ENCODE results near the gene TNFAIP8L2.

TNFAIP8L2 gene

DNA sequence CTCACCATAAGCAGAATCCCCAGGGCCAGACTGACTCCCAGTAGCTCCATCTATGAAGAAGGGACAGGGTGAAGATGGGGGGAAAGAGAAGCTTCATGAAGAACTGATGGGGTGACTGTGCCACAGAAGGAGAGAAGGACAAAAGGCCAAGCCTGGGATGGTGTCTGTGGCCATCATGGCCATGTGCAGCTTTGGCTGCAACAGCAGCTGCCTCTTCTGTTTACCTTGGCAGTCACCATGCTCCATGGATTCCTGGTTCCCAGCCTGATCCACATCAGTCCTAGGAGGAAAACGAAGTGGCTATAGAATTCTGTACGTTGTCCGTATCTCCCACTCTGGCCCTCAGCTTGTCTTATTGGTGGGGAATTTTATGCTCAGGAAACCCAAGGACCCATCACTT is 22.1 kb upstream of the TNFAIP8L2 start:
- no peak overlapping the region for H2AFZ ChIP-seq (ENCODE audit: low read length, unreplicated experiment)
- H3K4me3 ChIP-seq (ENCODE audit: low read depth, low read length), result no peak overlapping the region
- no peaks in the 10 kb centered on the region for H3K36me3 ChIP-seq (ENCODE audit: insufficient read depth, low read length)
- peaks cover 6% of the 10 kb centered on the region for H3K4me1 ChIP-seq (ENCODE audit: control insufficient read depth, insufficient read depth, low read length, unreplicated experiment)
- peaks cover 25% of the 10 kb centered on the region for H3K27me3 ChIP-seq (ENCODE audit: insufficient read depth, low read length)
- no peaks in the 10 kb centered on the region for H3K79me2 ChIP-seq (ENCODE audit: control insufficient read depth, insufficient read depth, low read length, unreplicated experiment)
- H3K27ac ChIP-seq (ENCODE audit: low read depth, low read length), result no peak overlapping the region

DNA sequence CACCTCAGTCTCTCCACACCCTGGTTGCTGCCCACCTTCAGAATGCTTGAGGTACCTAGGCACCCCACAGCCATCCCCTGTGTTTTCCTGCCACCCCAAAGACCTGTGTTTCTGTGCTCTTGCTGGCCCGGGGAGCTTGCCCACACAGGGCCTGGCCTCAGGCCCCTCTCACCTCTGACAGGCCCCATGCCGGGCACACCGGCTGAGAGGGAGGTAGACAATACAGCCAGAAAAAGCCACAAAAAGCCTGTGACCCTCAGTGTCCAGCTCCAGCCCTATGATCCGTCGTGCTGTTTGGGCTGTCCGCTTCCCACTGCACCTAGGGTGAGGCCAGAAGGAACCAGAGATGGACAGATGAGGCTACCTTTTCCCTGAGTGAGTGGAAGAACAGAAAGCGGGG is 21.5 kb upstream of the TNFAIP8L2 start:
- H3K36me3 ChIP-seq (ENCODE audit: insufficient read depth, low read length), result no peaks in the 10 kb centered on the region
- peaks cover 25% of the 10 kb centered on the region for H3K27me3 ChIP-seq (ENCODE audit: insufficient read depth, low read length)
- H3K4me1 ChIP-seq (ENCODE audit: control insufficient read depth, insufficient read depth, low read length, unreplicated experiment), result peaks cover 6% of the 10 kb centered on the region
- no peak overlapping the region for H3K4me3 ChIP-seq (ENCODE audit: low read depth, low read length)
- no peak overlapping the region for H3K27ac ChIP-seq (ENCODE audit: low read depth, low read length)
- H3K79me2 ChIP-seq (ENCODE audit: control insufficient read depth, insufficient read depth, low read length, unreplicated experiment), result no peaks in the 10 kb centered on the region
- no peak overlapping the region for H2AFZ ChIP-seq (ENCODE audit: low read length, unreplicated experiment)

DNA sequence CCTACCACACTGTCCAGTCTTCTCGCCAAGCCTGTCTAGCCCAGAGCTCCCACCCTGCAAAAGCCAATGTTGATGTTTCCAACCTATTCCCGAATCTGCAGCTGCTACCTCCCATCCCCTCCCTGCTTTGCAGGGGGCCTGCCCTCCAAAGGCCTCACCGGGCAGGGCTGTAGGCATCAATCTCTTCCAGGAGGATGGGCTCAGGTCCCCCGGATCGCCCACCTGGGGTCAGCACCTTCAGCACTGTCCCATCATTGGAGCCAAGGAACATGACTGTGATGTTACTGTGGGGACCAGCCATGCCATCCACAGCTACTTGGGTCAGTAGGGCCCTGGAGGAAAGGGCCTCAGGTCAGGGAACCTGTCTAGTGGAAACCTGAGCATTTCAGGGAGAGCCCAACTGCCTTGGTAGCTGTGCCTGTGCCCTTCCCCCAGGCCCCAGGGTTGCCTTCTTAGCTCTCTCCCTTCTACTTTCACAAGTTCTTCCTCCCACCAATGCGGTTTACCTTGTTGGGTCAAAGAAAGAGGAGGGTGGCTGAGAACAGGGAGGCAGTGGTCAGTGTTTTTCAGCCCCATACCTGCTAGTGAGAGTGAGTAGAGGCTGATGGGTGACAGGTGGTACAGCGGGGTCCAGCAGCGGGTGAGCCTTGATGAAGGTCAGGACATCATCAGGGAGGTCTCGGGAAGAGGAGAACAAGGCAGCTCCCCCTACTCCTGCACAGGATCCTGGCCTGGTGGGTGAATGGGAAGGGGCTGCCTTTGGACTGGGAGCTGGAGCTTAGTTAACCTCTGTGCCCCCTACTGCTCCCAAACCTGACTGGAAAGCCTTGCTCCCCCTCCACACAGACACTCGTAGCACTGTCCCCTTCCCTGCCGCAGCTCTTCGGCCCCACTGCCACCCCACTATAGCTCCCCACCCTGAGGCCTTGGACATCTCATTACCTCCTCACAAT is 20.7 kb upstream of the TNFAIP8L2 start:
- Histone ChIP-seq H3K4me3 (ENCODE audit: low read depth, low read length) (no peak overlapping the region), H3K36me3 (ENCODE audit: insufficient read depth, low read length) (no peaks in the 10 kb centered on the region), H3K27ac (ENCODE audit: low read depth, low read length) (no peak overlapping the region), H3K27me3 (ENCODE audit: insufficient read depth, low read length) (peaks cover 21% of the 10 kb centered on the region), H3K79me2 (ENCODE audit: control insufficient read depth, insufficient read depth, low read length, unreplicated experiment) (no peaks in the 10 kb centered on the region), H3K4me1 (ENCODE audit: control insufficient read depth, insufficient read depth, low read length, unreplicated experiment) (peaks cover 6% of the 10 kb centered on the region), H2AFZ (ENCODE audit: low read length, unreplicated experiment) (no peak overlapping the region)

DNA sequence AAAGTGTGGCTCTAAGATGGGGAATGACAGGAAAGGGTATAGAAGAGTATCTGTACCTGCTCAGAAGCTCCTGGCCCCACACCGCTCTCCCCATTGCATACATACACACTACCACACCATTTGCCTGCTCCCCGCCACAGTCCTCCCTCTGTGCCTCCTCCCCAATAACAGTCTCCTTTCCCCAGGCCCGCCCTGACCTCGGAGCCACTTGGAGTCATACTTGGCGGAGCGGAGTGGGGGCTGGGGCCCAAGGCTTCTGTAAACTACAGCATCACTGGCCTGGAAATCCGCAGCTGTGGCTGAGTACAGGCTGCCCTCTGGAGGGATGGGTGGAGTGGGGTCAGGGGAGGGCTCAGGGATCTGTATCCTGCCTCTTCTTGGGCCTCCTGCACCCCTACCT is 18.7 kb upstream of the TNFAIP8L2 start:
- H3K4me3 ChIP-seq (ENCODE audit: low read depth, low read length), result no peak overlapping the region
- no peaks in the 10 kb centered on the region for H3K4me1 ChIP-seq (ENCODE audit: control insufficient read depth, insufficient read depth, low read length, unreplicated experiment)
- no peaks in the 10 kb centered on the region for H3K36me3 ChIP-seq (ENCODE audit: insufficient read depth, low read length)
- no peak overlapping the region for H2AFZ ChIP-seq (ENCODE audit: low read length, unreplicated experiment)
- no peak overlapping the region for H3K27ac ChIP-seq (ENCODE audit: low read depth, low read length)
- 0 out of 2 replicates have a peak, but pooled peaks cover under 1% of the 10 kb centered on the region for H3K27me3 ChIP-seq (ENCODE audit: insufficient read depth, low read length)
- no peaks in the 10 kb centered on the region for H3K79me2 ChIP-seq (ENCODE audit: control insufficient read depth, insufficient read depth, low read length, unreplicated experiment)

DNA sequence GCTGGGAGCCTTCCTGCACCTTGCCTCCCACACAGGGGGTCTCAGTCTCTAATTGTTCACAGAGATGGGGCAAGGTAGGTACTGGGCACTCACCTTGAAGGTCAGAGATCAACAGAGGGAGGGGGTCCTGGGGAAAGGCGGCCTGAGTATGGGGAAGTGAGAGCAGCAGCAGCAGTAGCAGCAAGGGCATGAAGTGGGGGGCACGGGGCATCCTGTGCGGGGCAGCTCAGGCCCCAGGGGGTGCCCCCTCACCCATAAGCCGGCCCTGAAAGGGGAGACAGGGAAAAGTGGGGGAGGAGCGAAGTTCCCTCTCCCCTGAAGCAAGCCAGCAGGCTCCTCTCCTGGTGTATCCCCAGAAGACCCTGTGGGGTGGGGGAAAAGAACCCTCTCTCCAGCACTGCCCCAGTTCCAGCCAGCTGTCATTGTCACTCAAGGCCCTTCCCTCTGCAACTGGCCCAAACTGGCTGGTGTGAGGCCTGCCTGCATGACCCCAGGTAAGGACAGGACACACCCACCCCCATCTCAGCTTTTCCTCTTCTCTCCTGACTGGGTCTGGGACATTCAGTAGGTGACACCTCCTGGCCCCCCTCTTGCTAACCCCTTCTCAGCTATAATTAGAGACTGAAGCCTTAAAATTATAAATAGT is 13.9 kb upstream of the TNFAIP8L2 start:
- Histone ChIP-seq H3K79me2 (ENCODE audit: control insufficient read depth, insufficient read depth, low read length, unreplicated experiment) (no peaks in the 10 kb centered on the region), H3K27ac (ENCODE audit: low read depth, low read length) (no peak overlapping the region), H3K4me1 (ENCODE audit: control insufficient read depth, insufficient read depth, low read length, unreplicated experiment) (peaks cover 8% of the 10 kb centered on the region), H3K27me3 (ENCODE audit: insufficient read depth, low read length) (peaks cover 14% of the 10 kb centered on the region), H3K36me3 (ENCODE audit: insufficient read depth, low read length) (no peaks in the 10 kb centered on the region), H2AFZ (ENCODE audit: low read length, unreplicated experiment) (no peak overlapping the region), H3K4me3 (ENCODE audit: low read depth, low read length) (no peak overlapping the region)

DNA sequence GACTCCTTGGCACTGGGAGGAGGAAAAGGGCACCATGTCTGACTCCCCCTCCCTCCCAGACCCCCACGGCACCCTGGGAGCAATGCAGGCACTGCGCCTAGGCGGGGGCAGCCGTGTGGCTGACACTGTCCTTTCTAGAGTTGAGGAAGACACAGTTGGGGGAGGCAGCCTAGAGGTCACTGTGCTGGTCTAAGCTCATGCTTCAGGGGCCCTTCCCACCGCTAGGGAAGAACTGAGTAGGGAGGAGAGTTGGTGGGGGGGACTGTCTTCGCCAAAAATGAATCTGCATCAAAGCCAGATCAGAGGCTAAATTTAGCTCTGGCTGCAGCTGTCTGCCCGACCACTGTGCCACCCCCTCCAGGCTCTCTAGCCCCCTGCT is 13.4 kb upstream of the TNFAIP8L2 start:
- Histone ChIP-seq H3K4me1 (ENCODE audit: control insufficient read depth, insufficient read depth, low read length, unreplicated experiment) (peaks cover 8% of the 10 kb centered on the region), H2AFZ (ENCODE audit: low read length, unreplicated experiment) (no peak overlapping the region), H3K4me3 (ENCODE audit: low read depth, low read length) (no peak overlapping the region), H3K27ac (ENCODE audit: low read depth, low read length) (no peak overlapping the region), H3K27me3 (ENCODE audit: insufficient read depth, low read length) (peaks cover 14% of the 10 kb centered on the region), H3K36me3 (ENCODE audit: insufficient read depth, low read length) (no peaks in the 10 kb centered on the region), H3K79me2 (ENCODE audit: control insufficient read depth, insufficient read depth, low read length, unreplicated experiment) (no peaks in the 10 kb centered on the region)

DNA sequence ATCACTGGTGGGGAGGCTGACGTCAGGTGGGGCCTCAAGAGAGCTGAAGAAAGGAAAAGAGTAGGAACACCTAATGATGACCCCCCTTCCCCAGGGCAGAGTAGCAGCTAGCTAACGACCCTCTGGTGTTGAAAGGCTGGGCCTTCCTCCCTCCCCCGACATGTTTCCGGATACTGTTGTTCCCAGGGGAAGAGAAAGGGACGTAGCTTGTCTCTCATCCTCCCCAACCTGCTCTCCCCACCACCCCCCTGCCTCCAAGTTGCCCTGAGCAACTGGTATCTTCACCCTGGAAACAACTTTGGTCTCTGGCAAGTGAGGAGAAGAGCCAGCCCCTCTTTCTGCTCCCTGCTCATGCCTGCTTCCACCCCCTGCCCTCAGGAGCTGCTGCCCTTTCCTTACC is 12.5 kb upstream of the TNFAIP8L2 start:
- no peak overlapping the region for H3K27ac ChIP-seq (ENCODE audit: low read depth, low read length)
- H3K4me1 ChIP-seq (ENCODE audit: control insufficient read depth, insufficient read depth, low read length, unreplicated experiment), result peaks cover 8% of the 10 kb centered on the region
- H2AFZ ChIP-seq (ENCODE audit: low read length, unreplicated experiment), result no peak overlapping the region
- no peak overlapping the region for H3K4me3 ChIP-seq (ENCODE audit: low read depth, low read length)
- no peaks in the 10 kb centered on the region for H3K36me3 ChIP-seq (ENCODE audit: insufficient read depth, low read length)
- peaks cover 14% of the 10 kb centered on the region for H3K27me3 ChIP-seq (ENCODE audit: insufficient read depth, low read length)
- no peaks in the 10 kb centered on the region for H3K79me2 ChIP-seq (ENCODE audit: control insufficient read depth, insufficient read depth, low read length, unreplicated experiment)

DNA sequence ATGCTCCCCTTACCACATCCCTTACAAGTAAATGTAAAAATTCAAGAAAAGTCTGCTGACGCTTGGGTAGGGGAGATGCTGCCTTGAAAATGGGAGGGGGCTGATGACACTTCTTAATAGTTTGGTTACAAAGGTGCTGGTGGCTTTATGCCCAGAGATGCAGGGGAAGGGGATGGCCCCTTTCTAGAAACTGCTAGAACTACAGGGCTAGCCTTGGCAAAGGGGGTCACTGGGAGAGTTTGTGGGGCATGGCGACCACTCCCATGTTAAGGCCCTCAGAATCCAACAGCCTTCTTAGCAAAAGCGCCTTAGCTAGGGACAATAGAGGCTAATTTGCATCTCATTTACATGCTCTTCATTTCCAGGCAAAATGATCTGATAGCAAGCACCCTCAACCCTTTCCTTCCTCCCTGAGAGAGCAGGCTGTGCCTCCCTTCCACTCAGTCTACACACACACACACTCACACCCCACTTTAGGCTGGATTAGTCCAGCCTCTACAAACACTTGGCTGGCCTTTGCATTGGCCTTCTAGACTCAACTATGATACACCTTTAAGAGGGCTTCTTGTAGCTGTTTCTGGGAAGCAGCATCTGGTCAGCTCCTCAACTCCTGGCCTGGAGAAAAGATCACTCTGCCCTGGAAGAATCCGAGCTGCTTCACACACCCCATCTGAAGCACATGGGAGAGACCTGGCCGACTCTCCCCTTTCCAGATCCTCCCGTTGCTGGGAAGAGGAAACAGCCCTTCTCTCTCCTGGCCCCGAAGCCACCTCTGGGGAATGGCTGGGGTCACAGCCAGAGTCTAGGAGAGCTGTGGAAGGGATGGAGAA is 11.8 kb upstream of the TNFAIP8L2 start:
- H3K36me3 ChIP-seq (ENCODE audit: insufficient read depth, low read length), result no peaks in the 10 kb centered on the region
- H2AFZ ChIP-seq (ENCODE audit: low read length, unreplicated experiment), result no peak overlapping the region
- peaks cover 14% of the 10 kb centered on the region for H3K27me3 ChIP-seq (ENCODE audit: insufficient read depth, low read length)
- no peaks in the 10 kb centered on the region for H3K79me2 ChIP-seq (ENCODE audit: control insufficient read depth, insufficient read depth, low read length, unreplicated experiment)
- peaks cover 8% of the 10 kb centered on the region for H3K4me1 ChIP-seq (ENCODE audit: control insufficient read depth, insufficient read depth, low read length, unreplicated experiment)
- H3K4me3 ChIP-seq (ENCODE audit: low read depth, low read length), result no peak overlapping the region
- H3K27ac ChIP-seq (ENCODE audit: low read depth, low read length), result no peak overlapping the region

DNA sequence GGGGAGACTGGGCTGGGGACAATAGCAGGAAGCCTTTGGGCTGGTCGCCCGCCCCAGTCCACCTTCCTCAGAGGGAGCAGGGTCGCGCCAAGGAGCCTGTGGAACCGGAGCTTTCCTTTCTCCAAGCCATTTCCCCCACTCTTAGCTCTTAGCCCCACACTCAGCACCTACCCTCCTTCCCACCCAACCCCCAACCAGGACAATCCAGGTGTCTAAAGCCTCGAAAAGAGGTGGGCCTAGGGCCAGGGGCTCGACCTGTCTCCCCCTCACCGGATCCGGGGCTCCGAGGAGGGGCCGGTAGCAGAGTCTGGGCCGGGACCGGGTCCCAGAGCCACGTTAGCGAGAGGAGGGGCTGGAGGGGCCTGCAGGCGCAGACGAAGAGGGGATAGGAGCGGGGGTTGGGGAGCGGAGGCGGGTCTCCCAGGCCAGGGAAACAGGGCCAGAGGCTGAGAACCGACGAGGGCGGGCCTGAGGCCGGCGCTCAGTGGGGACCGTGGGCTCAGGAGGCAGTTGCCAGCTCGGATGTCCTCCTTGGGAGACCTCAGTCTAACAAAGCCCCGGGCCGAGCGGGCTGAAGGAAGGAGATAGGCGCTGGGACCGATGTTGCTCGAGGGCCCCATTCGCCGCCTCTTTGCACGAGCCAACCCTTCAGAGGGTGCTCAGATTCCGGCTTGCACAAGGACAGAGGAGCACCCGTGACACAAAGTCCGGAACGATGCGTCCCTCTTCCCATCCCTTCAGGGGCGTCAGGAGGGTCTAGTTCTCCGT is 11.0 kb upstream of the TNFAIP8L2 start:
- peaks cover 14% of the 10 kb centered on the region for H3K27me3 ChIP-seq (ENCODE audit: insufficient read depth, low read length)
- no peak overlapping the region for H3K27ac ChIP-seq (ENCODE audit: low read depth, low read length)
- H3K4me3 ChIP-seq (ENCODE audit: low read depth, low read length), result peak overlapping the region; percentile 82
- peak overlapping the region; percentile 42 for H2AFZ ChIP-seq (ENCODE audit: low read length, unreplicated experiment)
- no peaks in the 10 kb centered on the region for H3K79me2 ChIP-seq (ENCODE audit: control insufficient read depth, insufficient read depth, low read length, unreplicated experiment)
- peaks cover 8% of the 10 kb centered on the region for H3K4me1 ChIP-seq (ENCODE audit: control insufficient read depth, insufficient read depth, low read length, unreplicated experiment)
- no peaks in the 10 kb centered on the region for H3K36me3 ChIP-seq (ENCODE audit: insufficient read depth, low read length)

DNA sequence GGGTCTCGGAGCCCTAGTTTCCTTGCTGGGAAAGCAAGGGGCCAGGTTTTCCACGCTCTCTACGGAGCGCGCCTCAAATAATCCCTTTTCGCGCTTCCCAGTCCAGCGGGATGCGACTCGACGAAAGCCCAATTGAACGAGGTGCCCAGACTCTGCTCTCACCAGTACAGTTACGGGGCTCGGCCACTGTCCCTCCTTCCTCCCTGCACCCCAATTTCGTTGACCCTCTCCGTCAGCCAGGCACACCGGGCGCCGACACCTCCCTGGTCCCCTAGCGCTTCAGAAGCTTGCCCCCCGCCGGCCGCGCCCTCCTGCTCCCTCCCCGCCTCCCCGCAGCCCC is 10.4 kb upstream of the TNFAIP8L2 start:
- Histone ChIP-seq H3K27me3 (ENCODE audit: insufficient read depth, low read length) (peaks cover 14% of the 10 kb centered on the region), H3K4me3 (ENCODE audit: low read depth, low read length) (peak overlapping the region; percentile 82), H3K27ac (ENCODE audit: low read depth, low read length) (no peak overlapping the region), H3K4me1 (ENCODE audit: control insufficient read depth, insufficient read depth, low read length, unreplicated experiment) (peaks cover 8% of the 10 kb centered on the region), H3K79me2 (ENCODE audit: control insufficient read depth, insufficient read depth, low read length, unreplicated experiment) (no peaks in the 10 kb centered on the region), H3K36me3 (ENCODE audit: insufficient read depth, low read length) (no peaks in the 10 kb centered on the region), H2AFZ (ENCODE audit: low read length, unreplicated experiment) (peak overlapping the region; percentile 42)
